ENCODE measurements around the gene ABITRAM.

DNA sequence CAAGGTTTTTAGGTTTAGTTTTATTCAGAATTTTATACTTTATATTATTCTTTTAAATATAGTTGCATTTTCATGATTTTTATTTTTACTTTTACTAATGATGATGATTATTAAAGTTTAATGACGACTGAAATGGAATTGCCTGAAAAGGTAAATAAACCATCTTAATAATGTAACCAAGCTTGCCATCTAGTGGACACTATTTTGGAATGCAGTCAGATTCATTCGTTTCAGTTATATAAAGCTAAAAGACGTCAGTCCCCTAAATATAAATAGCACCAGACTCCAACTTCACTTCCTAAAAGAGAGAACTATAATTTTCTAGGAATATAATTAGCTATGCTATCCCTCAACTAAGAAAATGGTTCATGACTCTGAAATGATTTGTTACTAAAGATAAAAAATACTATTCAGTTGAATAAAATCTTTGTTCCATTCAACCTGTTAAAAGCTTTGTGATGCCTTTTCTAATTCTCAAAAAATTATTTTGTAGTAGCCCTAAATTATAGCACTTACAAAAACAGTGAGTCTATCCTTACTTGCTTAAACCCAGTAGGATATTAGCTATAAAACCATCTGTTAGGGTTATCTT, 19.9 kb downstream of the ABITRAM start:
- TF ChIP-seq CTCF (IDR thresholded peaks at IDR 0.05), result peak; percentile 64 to 70 (median 64)
- no peak for TF ChIP-seq POLR2AphosphoS5 (IDR thresholded peaks at IDR 0.05)
- TF ChIP-seq POLR2A (IDR thresholded peaks at IDR 0.05; ENCODE audit: low read depth), result no peak
- no peak for TF ChIP-seq EP300 (IDR thresholded peaks at IDR 0.05)
